HEK293 (cell line): ENCODE measurements around the gene CDK5R2.

Source experiments
- CTCF ChIA-PET: fragments of 350-600 bp; formaldehyde crosslinking; extraction: SDS; loops from one replicate; lab custom pipeline; 2021; ENCODE audit warnings: antibody characterized with exemption; lab: Yijun Ruan, JAX
- POLR2A ChIA-PET: fragments of 300-600 bp; formaldehyde crosslinking; extraction: SDS; loops from one replicate; lab custom pipeline; 2020; ENCODE audit warnings: antibody characterized with exemption, inconsistent platforms; lab: Yijun Ruan, JAX
- H3K27ac ChIP-seq: fragments of 200-500 bp; sonication (Bioruptor generic); 2 replicates; pipeline ENCODE4 v1.5.1; 2014; ENCODE audit warnings: low read depth, low read length, control low read depth, inconsistent platforms; ENCODE audit errors: extremely low read depth
- H3K36me3 ChIP-seq, 2 experiments: fragments of 200-500 bp in 1 of 2; sonication (Bioruptor generic) in 1 of 2; 1 replicate in 1 of 2; 2 replicates in 1 of 2; pipeline ENCODE4 v1.5.1; 2014 to 2017; ENCODE audit warnings: inconsistent platforms in 2 of 2, low read length in 2 of 2; ENCODE audit not compliant: control insufficient read depth in 2 of 2, insufficient read depth in 1 of 2
- H3K4me1 ChIP-seq: fragments of 200-500 bp; sonication (Bioruptor generic); 2 replicates; pipeline ENCODE4 v1.5.1; 2014; ENCODE audit warnings: mild to moderate bottlenecking, low read length, inconsistent platforms; ENCODE audit not compliant: control insufficient read depth, insufficient read depth
- H3K4me3 ChIP-seq: 2 replicates; pipeline ENCODE4 v1.5.1; 2011; ENCODE audit warnings: low read depth, mild to moderate bottlenecking, control low read depth, low read length, moderate library complexity
- H3K9me3 ChIP-seq: fragments of 200-500 bp; sonication (Bioruptor generic); 2 replicates; pipeline ENCODE4 v1.5.1; 2014; ENCODE audit warnings: low read depth, low read length, inconsistent platforms; ENCODE audit not compliant: control insufficient read depth, insufficient read depth
- EGR2 ChIP-seq: fragments of 450-650 bp; formaldehyde crosslinking; IDR thresholded peaks from 2 replicates; pipeline ENCODE4 v1.5.1; 2016; ENCODE audit warnings: low read depth, missing biosample characterization, missing genetic modification characterization
- FEZF1 ChIP-seq: fragments of 450-650 bp; formaldehyde crosslinking; IDR thresholded peaks from 2 replicates; pipeline ENCODE4 v1.5.1; 2016; ENCODE audit warnings: missing biosample characterization, missing genetic modification characterization
- GLIS2 ChIP-seq: fragments of 450-650 bp; formaldehyde crosslinking; IDR thresholded peaks from 2 replicates; pipeline ENCODE4 v1.5.1; 2016; ENCODE audit warnings: missing biosample characterization, missing genetic modification characterization
- KLF1 ChIP-seq: fragments of 450-650 bp; formaldehyde crosslinking; IDR thresholded peaks from 2 replicates; pipeline ENCODE4 v1.5.1; 2016; ENCODE audit warnings: missing biosample characterization, missing genetic modification characterization
- ZBTB17 ChIP-seq: fragments of 450-650 bp; formaldehyde crosslinking; IDR thresholded peaks from 2 replicates; pipeline ENCODE4 v1.5.1; 2016; ENCODE audit warnings: missing biosample characterization, missing genetic modification characterization
- ZBTB8A ChIP-seq: fragments of 450-650 bp; formaldehyde crosslinking; IDR thresholded peaks from 2 replicates; pipeline ENCODE4 v1.5.1; 2016; ENCODE audit warnings: missing biosample characterization, missing genetic modification characterization
- ZIC2 ChIP-seq: fragments of 450-650 bp; formaldehyde crosslinking; IDR thresholded peaks from 2 replicates; pipeline ENCODE4 v1.5.1; 2016; ENCODE audit warnings: missing biosample characterization, missing genetic modification characterization
- ZNF132 ChIP-seq: fragments of 450-650 bp; formaldehyde crosslinking; IDR thresholded peaks from 2 replicates; pipeline ENCODE4 v1.5.1; 2017; ENCODE audit warnings: missing biosample characterization, missing genetic modification characterization, borderline replicate concordance
- ZNF133 ChIP-seq: fragments of 450-650 bp; formaldehyde crosslinking; IDR thresholded peaks from 2 replicates; pipeline ENCODE4 v1.5.1; 2016; ENCODE audit warnings: missing biosample characterization, missing genetic modification characterization
- ZNF140 ChIP-seq: fragments of 450-650 bp; formaldehyde crosslinking; IDR thresholded peaks from 2 replicates; pipeline ENCODE4 v1.5.1; 2016; ENCODE audit warnings: missing biosample characterization, missing genetic modification characterization
- ZNF157 ChIP-seq: fragments of 450-650 bp; formaldehyde crosslinking; IDR thresholded peaks from 2 replicates; pipeline ENCODE4 v1.5.1; 2016; ENCODE audit warnings: missing biosample characterization, missing genetic modification characterization
- ZNF23 ChIP-seq: fragments of 450-650 bp; formaldehyde crosslinking; IDR thresholded peaks from 2 replicates; pipeline ENCODE4 v1.5.1; 2016; ENCODE audit warnings: missing biosample characterization, missing genetic modification characterization, borderline replicate concordance
- ZNF24 ChIP-seq: fragments of 450-650 bp; formaldehyde crosslinking; IDR thresholded peaks from 2 replicates; pipeline ENCODE4 v1.5.1; 2016; ENCODE audit warnings: missing biosample characterization, missing genetic modification characterization
- ZNF302 ChIP-seq: fragments of 450-650 bp; formaldehyde crosslinking; IDR thresholded peaks from 2 replicates; pipeline ENCODE4 v1.5.1; 2016; ENCODE audit warnings: missing biosample characterization, missing genetic modification characterization, low read depth
- ZNF335 ChIP-seq: fragments of 450-650 bp; formaldehyde crosslinking; conservative IDR thresholded peaks from 2 replicates; pipeline ENCODE4 v1.5.1; 2016; ENCODE audit warnings: missing biosample characterization, missing genetic modification characterization
- ZNF350 ChIP-seq: fragments of 450-650 bp; formaldehyde crosslinking; IDR thresholded peaks from 2 replicates; pipeline ENCODE4 v1.5.0; 2017; ENCODE audit warnings: missing biosample characterization, mild to moderate bottlenecking, missing genetic modification characterization
- ZNF473 ChIP-seq: fragments of 450-650 bp; formaldehyde crosslinking; IDR thresholded peaks from 2 replicates; pipeline ENCODE4 v1.5.1; 2017; ENCODE audit warnings: missing biosample characterization, missing genetic modification characterization
- ZNF514 ChIP-seq: fragments of 450-650 bp; formaldehyde crosslinking; IDR thresholded peaks from 2 replicates; pipeline ENCODE4 v1.5.1; 2016; ENCODE audit warnings: missing biosample characterization, missing genetic modification characterization
- ZNF530 ChIP-seq: fragments of 450-650 bp; formaldehyde crosslinking; IDR thresholded peaks from 2 replicates; pipeline ENCODE4 v1.5.1; 2016; ENCODE audit warnings: low read depth, missing biosample characterization, missing genetic modification characterization
- ZNF623 ChIP-seq: fragments of 450-650 bp; formaldehyde crosslinking; IDR thresholded peaks from 2 replicates; pipeline ENCODE4 v1.5.1; 2016; ENCODE audit warnings: missing biosample characterization, missing genetic modification characterization
- ZNF658 ChIP-seq: fragments of 450-650 bp; formaldehyde crosslinking; IDR thresholded peaks from 2 replicates; pipeline ENCODE4; 2016; ENCODE audit warnings: missing biosample characterization, missing genetic modification characterization
- ZNF777 ChIP-seq: fragments of 450-650 bp; formaldehyde crosslinking; IDR thresholded peaks from 2 replicates; pipeline ENCODE4 v1.5.1; 2017; ENCODE audit warnings: missing biosample characterization, missing genetic modification characterization, borderline replicate concordance
- ZNF837 ChIP-seq: fragments of 450-650 bp; formaldehyde crosslinking; IDR thresholded peaks from 2 replicates; pipeline ENCODE4 v1.5.1; 2016; ENCODE audit warnings: missing biosample characterization, missing genetic modification characterization
- TF ChIP-seq, protein P1 (sequence below): sonication (generic); formaldehyde crosslinking; IDR thresholded peaks from 2 replicates; pipeline ENCODE4 v1.8.1; 2022; ENCODE audit warnings: mild to moderate bottlenecking, moderate library complexity, missing genetic modification reagents
- TF ChIP-seq, protein P2 (sequence below): fragments of 450-650 bp; formaldehyde crosslinking; IDR thresholded peaks from 2 replicates; pipeline ENCODE4 v1.5.1; 2016; ENCODE audit warnings: missing biosample characterization, missing genetic modification characterization
- TF ChIP-seq, protein P3 (sequence below): fragments of 450-650 bp; IDR thresholded peaks from 2 replicates; pipeline ENCODE4 v1.5.1; 2018; ENCODE audit warnings: missing biosample characterization, mild to moderate bottlenecking, missing genetic modification characterization
- TF ChIP-seq, protein P4 (sequence below): fragments of 450-650 bp; formaldehyde crosslinking; optimal IDR thresholded peaks from 2 replicates; pipeline ENCODE3; 2016; ENCODE audit warnings: missing biosample characterization, mild to moderate bottlenecking, missing genetic modification characterization
- TF ChIP-seq, protein P5 (sequence below): fragments of 450-650 bp; formaldehyde crosslinking; IDR thresholded peaks from 2 replicates; pipeline ENCODE4 v1.5.1; 2017; ENCODE audit warnings: missing biosample characterization, missing genetic modification characterization

The CDK5R2 gene

DNA sequence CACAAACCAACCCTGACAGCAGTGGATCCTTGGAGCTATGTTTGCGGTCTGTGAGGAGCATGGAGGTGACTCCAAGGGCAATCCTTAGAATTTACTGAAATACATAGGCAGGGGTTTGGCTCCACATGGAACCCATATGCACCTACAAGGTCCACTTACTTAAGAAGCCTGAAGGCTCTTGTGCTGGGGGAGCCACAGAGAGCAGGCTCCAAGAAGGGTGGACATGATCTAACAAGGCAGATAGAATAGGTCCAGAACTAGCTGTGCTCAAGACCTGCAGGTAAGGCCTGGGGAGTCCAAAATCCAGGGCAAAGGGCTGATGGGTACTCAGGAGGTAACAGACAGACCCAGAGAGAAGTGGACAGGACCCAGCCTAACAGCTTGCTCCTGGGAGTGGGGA lies 1.2 kb upstream of the CDK5R2 start:
- H3K36me3 ChIP-seq, result no peaks in the 10 kb centered on the region
- no peak overlapping the region for H3K4me3 ChIP-seq
- POLR2A ChIA-PET, result no interaction called here
- H3K27ac ChIP-seq, result no peak overlapping the region
- no peaks in the 10 kb centered on the region for H3K9me3 ChIP-seq
- no peak for TF ChIP-seq EGR2 (tag by site-specific recombination)
- no peak for TF ChIP-seq ZNF623 (tag by site-specific recombination)
- TF ChIP-seq KLF1 (tag by site-specific recombination), result no peak
- TF ChIP-seq ZNF24 (tag by site-specific recombination), result no peak
- TF ChIP-seq ZNF302, result no peak
- no peak for TF ChIP-seq ZNF157 (tag by site-specific recombination)
- TF ChIP-seq ZNF133 (tag by site-specific recombination), result no peak
- TF ChIP-seq ZNF658 (tag by site-specific recombination), result no peak
- no peak for TF ChIP-seq ZNF837 (tag by site-specific recombination)
- TF ChIP-seq ZNF23 (tag by site-specific recombination), result no peak
- no peak for TF ChIP-seq ZNF473 (tag by site-specific recombination)
- TF ChIP-seq ZNF140 (tag by site-specific recombination), result no peak
- no peak for TF ChIP-seq ZNF350 (tag by site-specific recombination)
- no peak for TF ChIP-seq ZNF514 (tag by site-specific recombination)
- no peak for TF ChIP-seq FEZF1
- TF ChIP-seq, protein P1, sequence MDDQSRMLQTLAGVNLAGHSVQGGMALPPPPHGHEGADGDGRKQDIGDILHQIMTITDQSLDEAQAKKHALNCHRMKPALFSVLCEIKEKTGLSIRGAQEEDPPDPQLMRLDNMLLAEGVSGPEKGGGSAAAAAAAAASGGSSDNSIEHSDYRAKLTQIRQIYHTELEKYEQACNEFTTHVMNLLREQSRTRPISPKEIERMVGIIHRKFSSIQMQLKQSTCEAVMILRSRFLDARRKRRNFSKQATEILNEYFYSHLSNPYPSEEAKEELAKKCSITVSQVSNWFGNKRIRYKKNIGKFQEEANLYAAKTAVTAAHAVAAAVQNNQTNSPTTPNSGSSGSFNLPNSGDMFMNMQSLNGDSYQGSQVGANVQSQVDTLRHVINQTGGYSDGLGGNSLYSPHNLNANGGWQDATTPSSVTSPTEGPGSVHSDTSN, result no peak
- TF ChIP-seq, protein P2, sequence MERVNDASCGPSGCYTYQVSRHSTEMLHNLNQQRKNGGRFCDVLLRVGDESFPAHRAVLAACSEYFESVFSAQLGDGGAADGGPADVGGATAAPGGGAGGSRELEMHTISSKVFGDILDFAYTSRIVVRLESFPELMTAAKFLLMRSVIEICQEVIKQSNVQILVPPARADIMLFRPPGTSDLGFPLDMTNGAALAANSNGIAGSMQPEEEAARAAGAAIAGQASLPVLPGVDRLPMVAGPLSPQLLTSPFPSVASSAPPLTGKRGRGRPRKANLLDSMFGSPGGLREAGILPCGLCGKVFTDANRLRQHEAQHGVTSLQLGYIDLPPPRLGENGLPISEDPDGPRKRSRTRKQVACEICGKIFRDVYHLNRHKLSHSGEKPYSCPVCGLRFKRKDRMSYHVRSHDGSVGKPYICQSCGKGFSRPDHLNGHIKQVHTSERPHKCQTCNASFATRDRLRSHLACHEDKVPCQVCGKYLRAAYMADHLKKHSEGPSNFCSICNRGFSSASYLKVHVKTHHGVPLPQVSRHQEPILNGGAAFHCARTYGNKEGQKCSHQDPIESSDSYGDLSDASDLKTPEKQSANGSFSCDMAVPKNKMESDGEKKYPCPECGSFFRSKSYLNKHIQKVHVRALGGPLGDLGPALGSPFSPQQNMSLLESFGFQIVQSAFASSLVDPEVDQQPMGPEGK (tag by site-specific recombination), result no peak
- peaks cover 9% of the 10 kb centered on the region for H3K4me1 ChIP-seq
- CTCF ChIA-PET, result interaction anchor here (0.6 to 1.5 kb wide), 6 partner anchors 18 to 455 kb away, joined by 3 to 12 read pairs (median 3); partner anchors contain the start of gene CFAP65

DNA sequence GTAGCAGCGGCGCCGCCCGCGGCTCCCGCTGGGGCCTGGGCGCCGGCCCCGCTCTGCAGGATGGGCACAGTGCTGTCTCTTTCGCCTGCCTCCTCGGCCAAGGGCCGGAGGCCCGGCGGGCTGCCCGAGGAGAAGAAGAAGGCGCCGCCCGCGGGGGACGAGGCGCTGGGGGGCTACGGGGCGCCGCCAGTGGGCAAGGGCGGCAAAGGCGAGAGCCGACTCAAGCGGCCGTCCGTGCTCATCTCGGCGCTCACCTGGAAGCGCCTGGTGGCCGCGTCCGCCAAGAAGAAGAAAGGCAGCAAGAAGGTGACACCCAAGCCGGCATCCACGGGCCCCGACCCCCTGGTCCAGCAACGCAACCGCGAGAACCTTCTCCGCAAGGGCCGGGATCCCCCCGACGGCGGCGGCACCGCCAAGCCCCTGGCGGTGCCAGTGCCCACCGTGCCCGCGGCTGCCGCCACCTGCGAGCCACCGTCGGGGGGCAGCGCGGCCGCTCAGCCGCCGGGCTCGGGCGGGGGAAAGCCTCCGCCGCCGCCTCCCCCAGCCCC lies 369 bp downstream of the CDK5R2 start:
- Histone ChIP-seq H3K4me3 (peak overlapping the region; percentile 29), H3K36me3 (no peaks in the 10 kb centered on the region), H3K4me1 (peaks cover 9% of the 10 kb centered on the region), H3K27ac (no peak overlapping the region), H3K9me3 (no peaks in the 10 kb centered on the region)
- ChIA-PET POLR2A (interaction anchor here (1.0 to 1.2 kb wide), 2 partner anchors 103 to 301 kb away, joined by 3 to 7 read pairs; partner anchors contain the start of genes BCS1L and ZNF142), CTCF (interaction anchor here (0.7 to 2.2 kb wide), 4 partner anchors 42 to 810 kb away, joined by 3 to 7 read pairs (median 3); no protein-coding TSS in a partner anchor)
- TF ChIP-seq, protein P3, sequence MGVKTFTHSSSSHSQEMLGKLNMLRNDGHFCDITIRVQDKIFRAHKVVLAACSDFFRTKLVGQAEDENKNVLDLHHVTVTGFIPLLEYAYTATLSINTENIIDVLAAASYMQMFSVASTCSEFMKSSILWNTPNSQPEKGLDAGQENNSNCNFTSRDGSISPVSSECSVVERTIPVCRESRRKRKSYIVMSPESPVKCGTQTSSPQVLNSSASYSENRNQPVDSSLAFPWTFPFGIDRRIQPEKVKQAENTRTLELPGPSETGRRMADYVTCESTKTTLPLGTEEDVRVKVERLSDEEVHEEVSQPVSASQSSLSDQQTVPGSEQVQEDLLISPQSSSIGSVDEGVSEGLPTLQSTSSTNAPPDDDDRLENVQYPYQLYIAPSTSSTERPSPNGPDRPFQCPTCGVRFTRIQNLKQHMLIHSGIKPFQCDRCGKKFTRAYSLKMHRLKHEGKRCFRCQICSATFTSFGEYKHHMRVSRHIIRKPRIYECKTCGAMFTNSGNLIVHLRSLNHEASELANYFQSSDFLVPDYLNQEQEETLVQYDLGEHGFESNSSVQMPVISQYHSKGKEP (tag by site-specific recombination), result no peak
- TF ChIP-seq ZNF132 (tag by site-specific recombination) (no peak), ZNF777 (tag by site-specific recombination) (0 out of 2 replicates have a peak, but pooled peaks have one; percentile 29), GLIS2 (tag by site-specific recombination) (peak; percentile 74), ZBTB17 (tag by site-specific recombination) (0 out of 2 replicates have a peak, but pooled peaks have one; percentile 17), ZNF530 (tag by site-specific recombination) (no peak), ZIC2 (peak; percentile 22), ZBTB8A (tag by site-specific recombination) (peak; percentile 77), ZNF335 (tag by site-specific recombination) (peak; percentile 81)
- TF ChIP-seq, protein P4, sequence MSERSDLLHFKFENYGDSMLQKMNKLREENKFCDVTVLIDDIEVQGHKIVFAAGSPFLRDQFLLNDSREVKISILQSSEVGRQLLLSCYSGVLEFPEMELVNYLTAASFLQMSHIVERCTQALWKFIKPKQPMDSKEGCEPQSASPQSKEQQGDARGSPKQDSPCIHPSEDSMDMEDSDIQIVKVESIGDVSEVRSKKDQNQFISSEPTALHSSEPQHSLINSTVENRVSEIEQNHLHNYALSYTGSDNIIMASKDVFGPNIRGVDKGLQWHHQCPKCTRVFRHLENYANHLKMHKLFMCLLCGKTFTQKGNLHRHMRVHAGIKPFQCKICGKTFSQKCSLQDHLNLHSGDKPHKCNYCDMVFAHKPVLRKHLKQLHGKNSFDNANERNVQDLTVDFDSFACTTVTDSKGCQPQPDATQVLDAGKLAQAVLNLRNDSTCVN (tag by site-specific recombination), result peak; percentile 38
- TF ChIP-seq, protein P5, sequence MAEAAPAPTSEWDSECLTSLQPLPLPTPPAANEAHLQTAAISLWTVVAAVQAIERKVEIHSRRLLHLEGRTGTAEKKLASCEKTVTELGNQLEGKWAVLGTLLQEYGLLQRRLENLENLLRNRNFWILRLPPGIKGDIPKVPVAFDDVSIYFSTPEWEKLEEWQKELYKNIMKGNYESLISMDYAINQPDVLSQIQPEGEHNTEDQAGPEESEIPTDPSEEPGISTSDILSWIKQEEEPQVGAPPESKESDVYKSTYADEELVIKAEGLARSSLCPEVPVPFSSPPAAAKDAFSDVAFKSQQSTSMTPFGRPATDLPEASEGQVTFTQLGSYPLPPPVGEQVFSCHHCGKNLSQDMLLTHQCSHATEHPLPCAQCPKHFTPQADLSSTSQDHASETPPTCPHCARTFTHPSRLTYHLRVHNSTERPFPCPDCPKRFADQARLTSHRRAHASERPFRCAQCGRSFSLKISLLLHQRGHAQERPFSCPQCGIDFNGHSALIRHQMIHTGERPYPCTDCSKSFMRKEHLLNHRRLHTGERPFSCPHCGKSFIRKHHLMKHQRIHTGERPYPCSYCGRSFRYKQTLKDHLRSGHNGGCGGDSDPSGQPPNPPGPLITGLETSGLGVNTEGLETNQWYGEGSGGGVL (tag by site-specific recombination), result peak; percentile 18; the same call in 1 of the 2 replicates
